GM12892 (cell line): ENCODE measurements around the gene PEX11A.

ENCODE experiments used
- POLR2A ChIP-seq: IDR thresholded peaks from 2 replicates; pipeline ENCODE4 v1.6.1; 2011; ENCODE audit warnings: low read depth, low read length, control low read depth
- POLR2AphosphoS5 ChIP-seq: IDR thresholded peaks from 2 replicates; pipeline ENCODE4 v1.6.1; 2011; ENCODE audit warnings: low read depth, low read length, control low read depth
- TAF1 ChIP-seq: IDR thresholded peaks from 2 replicates; pipeline ENCODE4 v1.6.1; 2011; ENCODE audit warnings: low read depth, mild to moderate bottlenecking, control low read depth, low read length, borderline replicate concordance

- TF ChIP-seq POLR2A, result no peak
- no peak for TF ChIP-seq TAF1
- no peak for TF ChIP-seq POLR2AphosphoS5
Observed at GRCh38 chr15:89686522-89686921, 4.0 kb downstream of the PEX11A start.
